ENCODE results near the gene CCDC157. TPM values are rescaled to one million over a fixed set of nuclear protein-coding genes. Genes with fewer than 3 reads are reported as not detected.

The CCDC157 gene
- total and polyA plus RNA-seq, 2 of the 4 experiments (the other 2 are of a cell fraction), result 0.90 to 2.2 TPM

DNA sequence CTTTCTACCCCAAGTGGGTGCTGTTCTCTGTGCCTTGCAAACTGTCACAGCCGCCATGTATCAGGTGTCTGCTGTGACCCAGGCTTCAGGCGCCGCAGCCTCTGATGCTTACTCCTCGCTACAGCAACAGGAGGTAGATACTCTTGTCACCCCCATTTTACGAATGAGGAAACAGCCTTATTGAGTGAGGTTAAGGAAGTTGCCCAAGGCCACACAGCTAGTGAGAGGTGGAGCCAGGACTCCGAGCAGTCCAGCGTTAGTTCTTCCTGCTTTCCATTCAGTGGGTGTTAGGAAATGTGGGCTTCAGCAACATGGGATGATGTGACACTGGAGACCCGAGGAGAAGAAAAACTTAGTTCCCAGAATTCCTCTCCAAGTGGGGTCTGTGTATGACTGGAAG is 16.1 kb downstream of the CCDC157 start:
- DNase-seq (no peak), ATAC-seq (ENCODE audit: low read depth) (no peak)
- H2AK9ac ChIP-seq (replicated peaks; ENCODE audit: low read depth, low read length, poor library complexity), result no peak overlapping the region
- no peak overlapping the region for H3K23ac ChIP-seq (ENCODE audit: low read depth, low read length)
- H3K56ac ChIP-seq (ENCODE audit: extremely low read depth, insufficient read depth, low read length), result no peak overlapping the region
- ChIA-PET CTCF (no interaction called here), POLR2A (ENCODE audit: unreplicated experiment) (no interaction called here)
- H2AK5ac ChIP-seq (ENCODE audit: low read depth, low read length), result no peak overlapping the region
- WGBS, 2 experiments (ENCODE audit: extremely low coverage in 2 of 2, insufficient read length in 1 of 2), result 71% methylated on average over 1 of the region's 8 CpGs; no CpG with 5 or more reads in 1 of the 2 experiments
- H2BK15ac ChIP-seq (ENCODE audit: low read depth, low read length), result no peak overlapping the region
- H3K27me3 ChIP-seq (ENCODE audit: control insufficient read depth, insufficient read depth, low read length), result no peaks in the 10 kb centered on the region
- H3K18ac ChIP-seq (ENCODE audit: low read depth, low read length), result no peak overlapping the region
- H3K36me3 ChIP-seq (ENCODE audit: control insufficient read depth, insufficient read depth, low read length), result peaks cover 16% of the 10 kb centered on the region
- H2BK5ac ChIP-seq (ENCODE audit: low read depth, low read length, poor library complexity, severe bottlenecking), result no peak overlapping the region
- no peak for TF ChIP-seq RFX5 (IDR thresholded peaks at IDR 0.05; ENCODE audit: low read depth, low read length)
- no peak for TF ChIP-seq MXI1 (IDR thresholded peaks at IDR 0.05; ENCODE audit: borderline replicate concordance, low read depth, low read length)
- TF ChIP-seq CHD1 (IDR thresholded peaks at IDR 0.05; ENCODE audit: low read depth, low read length), result no peak
- TF ChIP-seq MAFK (IDR thresholded peaks at IDR 0.05; ENCODE audit: low read depth, low read length), result no peak
- no peak for TF ChIP-seq RAD21 (IDR thresholded peaks at IDR 0.05; ENCODE audit: low read length)
- TF ChIP-seq NFE2L2 (IDR thresholded peaks at IDR 0.05; ENCODE audit: low read depth, low read length), result no peak
- no peak for TF ChIP-seq BHLHE40 (IDR thresholded peaks at IDR 0.05; ENCODE audit: low read depth, low read length)
- no peak for TF ChIP-seq SMC3 (IDR thresholded peaks at IDR 0.05; ENCODE audit: low read depth, low read length)
- TF ChIP-seq, protein P1, sequence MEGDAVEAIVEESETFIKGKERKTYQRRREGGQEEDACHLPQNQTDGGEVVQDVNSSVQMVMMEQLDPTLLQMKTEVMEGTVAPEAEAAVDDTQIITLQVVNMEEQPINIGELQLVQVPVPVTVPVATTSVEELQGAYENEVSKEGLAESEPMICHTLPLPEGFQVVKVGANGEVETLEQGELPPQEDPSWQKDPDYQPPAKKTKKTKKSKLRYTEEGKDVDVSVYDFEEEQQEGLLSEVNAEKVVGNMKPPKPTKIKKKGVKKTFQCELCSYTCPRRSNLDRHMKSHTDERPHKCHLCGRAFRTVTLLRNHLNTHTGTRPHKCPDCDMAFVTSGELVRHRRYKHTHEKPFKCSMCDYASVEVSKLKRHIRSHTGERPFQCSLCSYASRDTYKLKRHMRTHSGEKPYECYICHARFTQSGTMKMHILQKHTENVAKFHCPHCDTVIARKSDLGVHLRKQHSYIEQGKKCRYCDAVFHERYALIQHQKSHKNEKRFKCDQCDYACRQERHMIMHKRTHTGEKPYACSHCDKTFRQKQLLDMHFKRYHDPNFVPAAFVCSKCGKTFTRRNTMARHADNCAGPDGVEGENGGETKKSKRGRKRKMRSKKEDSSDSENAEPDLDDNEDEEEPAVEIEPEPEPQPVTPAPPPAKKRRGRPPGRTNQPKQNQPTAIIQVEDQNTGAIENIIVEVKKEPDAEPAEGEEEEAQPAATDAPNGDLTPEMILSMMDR (conservative IDR thresholded peaks at IDR 0.05; ENCODE audit: low read depth, low read length), result no peak
- TF ChIP-seq, protein P2, sequence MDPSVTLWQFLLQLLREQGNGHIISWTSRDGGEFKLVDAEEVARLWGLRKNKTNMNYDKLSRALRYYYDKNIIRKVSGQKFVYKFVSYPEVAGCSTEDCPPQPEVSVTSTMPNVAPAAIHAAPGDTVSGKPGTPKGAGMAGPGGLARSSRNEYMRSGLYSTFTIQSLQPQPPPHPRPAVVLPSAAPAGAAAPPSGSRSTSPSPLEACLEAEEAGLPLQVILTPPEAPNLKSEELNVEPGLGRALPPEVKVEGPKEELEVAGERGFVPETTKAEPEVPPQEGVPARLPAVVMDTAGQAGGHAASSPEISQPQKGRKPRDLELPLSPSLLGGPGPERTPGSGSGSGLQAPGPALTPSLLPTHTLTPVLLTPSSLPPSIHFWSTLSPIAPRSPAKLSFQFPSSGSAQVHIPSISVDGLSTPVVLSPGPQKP (IDR thresholded peaks at IDR 0.05; ENCODE audit: borderline replicate concordance, low read depth, low read length), result no peak
- TF ChIP-seq USF2 (IDR thresholded peaks at IDR 0.05; ENCODE audit: low read depth, low read length), result no peak
- TF ChIP-seq RCOR1 (IDR thresholded peaks at IDR 0.05; ENCODE audit: insufficient replicate concordance, low read length), result no peak
- TF ChIP-seq MAZ (IDR thresholded peaks at IDR 0.05; ENCODE audit: borderline replicate concordance, low read depth, low read length), result no peak
- TF ChIP-seq POLR2A (IDR thresholded peaks at IDR 0.05; ENCODE audit: low read depth, low read length), result no peak
- no peak for TF ChIP-seq FOS (IDR thresholded peaks at IDR 0.05; ENCODE audit: low read depth, low read length)
- no peak for TF ChIP-seq CEBPB (IDR thresholded peaks at IDR 0.05; ENCODE audit: low read depth, low read length)
- no TSS peak for BruUV-seq (replicated peaks)
- H2BK20ac ChIP-seq (ENCODE audit: low read depth, low read length), result no peak overlapping the region
- no peak overlapping the region for H3K4ac ChIP-seq (ENCODE audit: low read depth, low read length)
- no peak overlapping the region for H3K4me3 ChIP-seq (ENCODE audit: insufficient read depth, low read depth, low read length)
- H3K9ac ChIP-seq (ENCODE audit: low read depth, low read length), result no peak overlapping the region
- H4K91ac ChIP-seq (ENCODE audit: insufficient read depth, low read depth, low read length), result no peak overlapping the region
- H4K20me1 ChIP-seq (ENCODE audit: insufficient read depth, low read length), result peaks cover 4% of the 10 kb centered on the region
- in situ Hi-C loops (cut with MboI; ENCODE audit: low sequenced_read_pairs), result no loop called here
- peaks cover 5% of the 10 kb centered on the region; the same call in 1 of the 2 replicates for H3K4me1 ChIP-seq (ENCODE audit: control insufficient read depth, insufficient read depth, low read length)
- H2BK120ac ChIP-seq (ENCODE audit: low read depth, low read length), result no peak overlapping the region
- intact Hi-C loops (cut with micrococcal nuclease), result no loop called here
- H3K9me3 ChIP-seq (ENCODE audit: control insufficient read depth, insufficient read depth, low read length), result no peaks in the 10 kb centered on the region
- H2AFZ ChIP-seq (replicated peaks; ENCODE audit: low read length, poor library complexity), result no peak overlapping the region
- no peak overlapping the region for H3K27ac ChIP-seq (ENCODE audit: insufficient read depth, low read length)
- dilution Hi-C loops (cut with HindIII; ENCODE audit: low sequenced_read_pairs, unreplicated experiment), result no loop called here
- no peaks in the 10 kb centered on the region for H3K79me1 ChIP-seq (ENCODE audit: low read depth in 1 of 2, low read length in 2 of 2)
- H3K14ac ChIP-seq (replicated peaks; ENCODE audit: low read depth, low read length), result no peak overlapping the region
- no peak overlapping the region for H3K4me2 ChIP-seq (ENCODE audit: low read depth, low read length)
- H4K5ac ChIP-seq (ENCODE audit: low read depth, low read length), result no peak overlapping the region
- H4K8ac ChIP-seq (ENCODE audit: low read depth in 2 of 2, low read length in 2 of 2), result no peak overlapping the region
- H3K9me1 ChIP-seq (ENCODE audit: insufficient read depth, low read length), result no peaks in the 10 kb centered on the region

All from IMR-90 (cell line).